Esophagus muscularis mucosa (tissue), 3 donors: Measurements from ENCODE around the gene FIGNL2.

Source experiments
- POLR2A ChIP-seq: fragments of 450-650 bp; IDR thresholded peaks from one replicate; pipeline ENCODE4 v1.6.1; 2017; ENCODE audit warnings: antibody characterized with exemption, moderate library complexity, mild to moderate bottlenecking, low read depth
- TF ChIP-seq, protein P1 (sequence below), 3 experiments: fragments of 200-600 bp in 2 of 3; fragments of 450-650 bp in 1 of 3; sonication (generic) in 2 of 3; IDR thresholded peaks; one replicate each; pipeline ENCODE4 v1.5.1; 2017 to 2019; ENCODE audit warnings: antibody characterized with exemption in 3 of 3, mild to moderate bottlenecking in 2 of 3, moderate library complexity in 1 of 3

GRCh38 chr12:51884676-51885229, 36.2 kb upstream of the FIGNL2 start:
- TF ChIP-seq POLR2A = no peak
- TF ChIP-seq, protein P1, sequence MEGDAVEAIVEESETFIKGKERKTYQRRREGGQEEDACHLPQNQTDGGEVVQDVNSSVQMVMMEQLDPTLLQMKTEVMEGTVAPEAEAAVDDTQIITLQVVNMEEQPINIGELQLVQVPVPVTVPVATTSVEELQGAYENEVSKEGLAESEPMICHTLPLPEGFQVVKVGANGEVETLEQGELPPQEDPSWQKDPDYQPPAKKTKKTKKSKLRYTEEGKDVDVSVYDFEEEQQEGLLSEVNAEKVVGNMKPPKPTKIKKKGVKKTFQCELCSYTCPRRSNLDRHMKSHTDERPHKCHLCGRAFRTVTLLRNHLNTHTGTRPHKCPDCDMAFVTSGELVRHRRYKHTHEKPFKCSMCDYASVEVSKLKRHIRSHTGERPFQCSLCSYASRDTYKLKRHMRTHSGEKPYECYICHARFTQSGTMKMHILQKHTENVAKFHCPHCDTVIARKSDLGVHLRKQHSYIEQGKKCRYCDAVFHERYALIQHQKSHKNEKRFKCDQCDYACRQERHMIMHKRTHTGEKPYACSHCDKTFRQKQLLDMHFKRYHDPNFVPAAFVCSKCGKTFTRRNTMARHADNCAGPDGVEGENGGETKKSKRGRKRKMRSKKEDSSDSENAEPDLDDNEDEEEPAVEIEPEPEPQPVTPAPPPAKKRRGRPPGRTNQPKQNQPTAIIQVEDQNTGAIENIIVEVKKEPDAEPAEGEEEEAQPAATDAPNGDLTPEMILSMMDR (IDR thresholded peaks at IDR 0.05) = no peak
